A673 (cell line): Measurements from ENCODE around the gene PVR. TPM values are rescaled to one million over a fixed set of nuclear protein-coding genes. Genes with fewer than 3 reads are reported as not detected.

ENCODE experiments used
- BruUV-seq: library from RNA; stranded (reverse); fragments of 400-500 nt; replicated peaks from 2 replicates; lab custom pipeline; 2021; lab: Mats Ljungman, UMichigan
- CTCF ChIA-PET: fragments of 300-600 bp; sonication (Branson Sonifier 250); formaldehyde crosslinking; loops from one replicate; lab custom pipeline; 2022; ENCODE audit warnings: antibody characterized with exemption; lab: Charles Lee
- POLR2A ChIA-PET: fragments of 300-600 bp; sonication (Branson Sonifier 250); formaldehyde crosslinking; loops from one replicate; lab custom pipeline; 2022; ENCODE audit warnings: antibody characterized with exemption; ENCODE audit not compliant: low non-redundant PET; lab: Charles Lee
- DNase-seq: peaks from one replicate; pipeline ENCODE4 v3.0.0-alpha.2; 2015; ENCODE audit warnings: low spot score
- H3K27ac ChIP-seq: fragments of 200-600 bp; sonication (generic); 2 replicates; pipeline ENCODE4 v1.5.1; 2016; ENCODE audit warnings: mixed run types, low read depth, mild to moderate bottlenecking, mixed read lengths, antibody characterized with exemption, low read length; ENCODE audit not compliant: poor library complexity, severe bottlenecking
- H3K27me3 ChIP-seq: fragments of 200-600 bp; sonication (generic); replicated peaks from 2 replicates; pipeline ENCODE4 v1.6.1; 2017; ENCODE audit warnings: mixed run types, low read depth, mild to moderate bottlenecking, mixed read lengths, antibody characterized with exemption, low read length; ENCODE audit not compliant: insufficient read depth, poor library complexity
- H3K36me3 ChIP-seq: fragments of 200-600 bp; sonication (generic); 2 replicates; pipeline ENCODE4 v1.6.1; 2016; ENCODE audit warnings: mixed run types, mild to moderate bottlenecking, mixed read lengths, antibody characterized with exemption, low read length; ENCODE audit not compliant: insufficient read depth, poor library complexity, severe bottlenecking
- H3K4me1 ChIP-seq: fragments of 200-600 bp; sonication (generic); 2 replicates; pipeline ENCODE4 v1.6.1; 2017; ENCODE audit warnings: mixed run types, mild to moderate bottlenecking, mixed read lengths, antibody characterized with exemption, low read length; ENCODE audit not compliant: insufficient read depth, poor library complexity, severe bottlenecking
- H3K4me3 ChIP-seq: fragments of 200-600 bp; sonication (generic); 2 replicates; pipeline ENCODE4 v1.5.1; 2016; ENCODE audit warnings: low read depth, mixed run types, mild to moderate bottlenecking, mixed read lengths, low read length; ENCODE audit not compliant: poor library complexity, severe bottlenecking
- H3K9me3 ChIP-seq: fragments of 200-600 bp; sonication (generic); 2 replicates; pipeline ENCODE4 v1.6.1; 2016; ENCODE audit warnings: mixed run types, low read depth, mild to moderate bottlenecking, mixed read lengths, antibody characterized with exemption, low read length; ENCODE audit not compliant: poor library complexity, severe bottlenecking
- EZH2 ChIP-seq: fragments of 200-600 bp; sonication (generic); IDR thresholded peaks from 2 replicates; pipeline ENCODE4 v1.6.1; 2017; ENCODE audit warnings: borderline replicate concordance, low read depth, mild to moderate bottlenecking, mixed read lengths, antibody characterized with exemption, low read length; ENCODE audit not compliant: poor library complexity, severe bottlenecking
- intact Hi-C: fragments of 100-400 bp; cut with micrococcal nuclease; formaldehyde crosslinking; loops from one replicate; pipeline ENCODE4 v1.10.0; 2022; ENCODE audit not compliant: unreplicated experiment
- total RNA-seq: library from RNA; stranded (reverse); gene quantifications from 2 replicates; pipeline ENCODE4 v1.2.3, GENCODE V29; 2021
- TF ChIP-seq, protein P1 (sequence below): fragments of 300-800, 200-600 bp; sonication (generic); conservative IDR thresholded peaks from 2 replicates; pipeline ENCODE4 v1.5.1; 2017; ENCODE audit warnings: low read depth, mild to moderate bottlenecking, antibody characterized with exemption, low read length, moderate library complexity, mixed read lengths

Gene PVR
- total RNA-seq, 1 experiment from 2014 or later: 29.5 TPM

DNA sequence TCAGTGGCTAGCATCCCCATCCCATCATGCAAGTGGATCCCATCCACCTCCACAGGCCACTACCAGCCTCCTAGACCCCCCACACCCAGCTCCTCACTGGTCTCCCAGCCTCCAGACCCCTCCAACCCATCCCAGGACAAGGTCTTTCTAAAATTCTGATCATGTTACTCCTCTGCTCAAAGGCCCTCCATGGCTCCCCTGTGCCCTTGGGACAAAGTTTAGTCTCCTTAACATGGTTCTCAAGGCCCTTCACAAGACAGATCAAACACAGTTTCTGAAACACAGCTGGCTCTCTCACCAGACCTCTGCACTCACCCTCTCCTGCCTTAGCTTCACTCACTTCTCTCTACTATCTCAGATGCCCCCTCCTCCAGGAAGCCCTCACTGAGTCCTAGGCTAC lies 36.8 kb downstream of the PVR start:
- H3K27me3 ChIP-seq: no peaks in the 10 kb centered on the region
- DNase-seq: no peak
- TF ChIP-seq, protein P1, sequence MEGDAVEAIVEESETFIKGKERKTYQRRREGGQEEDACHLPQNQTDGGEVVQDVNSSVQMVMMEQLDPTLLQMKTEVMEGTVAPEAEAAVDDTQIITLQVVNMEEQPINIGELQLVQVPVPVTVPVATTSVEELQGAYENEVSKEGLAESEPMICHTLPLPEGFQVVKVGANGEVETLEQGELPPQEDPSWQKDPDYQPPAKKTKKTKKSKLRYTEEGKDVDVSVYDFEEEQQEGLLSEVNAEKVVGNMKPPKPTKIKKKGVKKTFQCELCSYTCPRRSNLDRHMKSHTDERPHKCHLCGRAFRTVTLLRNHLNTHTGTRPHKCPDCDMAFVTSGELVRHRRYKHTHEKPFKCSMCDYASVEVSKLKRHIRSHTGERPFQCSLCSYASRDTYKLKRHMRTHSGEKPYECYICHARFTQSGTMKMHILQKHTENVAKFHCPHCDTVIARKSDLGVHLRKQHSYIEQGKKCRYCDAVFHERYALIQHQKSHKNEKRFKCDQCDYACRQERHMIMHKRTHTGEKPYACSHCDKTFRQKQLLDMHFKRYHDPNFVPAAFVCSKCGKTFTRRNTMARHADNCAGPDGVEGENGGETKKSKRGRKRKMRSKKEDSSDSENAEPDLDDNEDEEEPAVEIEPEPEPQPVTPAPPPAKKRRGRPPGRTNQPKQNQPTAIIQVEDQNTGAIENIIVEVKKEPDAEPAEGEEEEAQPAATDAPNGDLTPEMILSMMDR: no peak
- TF ChIP-seq EZH2: no peak
- ChIA-PET POLR2A (no interaction called here), CTCF (no interaction called here)
- H3K9me3 ChIP-seq: no peaks in the 10 kb centered on the region
- H3K27ac ChIP-seq: no peak overlapping the region
- H3K4me3 ChIP-seq: no peak overlapping the region
- H3K4me1 ChIP-seq: peaks cover 7% of the 10 kb centered on the region
- intact Hi-C loops: loop anchor here (10.0 kb wide), 2 partner anchors 164 to 274 kb away; partner anchors contain the start of genes CLPTM1 and NECTIN2
- no peaks in the 10 kb centered on the region for H3K36me3 ChIP-seq
- BruUV-seq: no TSS peak

DNA sequence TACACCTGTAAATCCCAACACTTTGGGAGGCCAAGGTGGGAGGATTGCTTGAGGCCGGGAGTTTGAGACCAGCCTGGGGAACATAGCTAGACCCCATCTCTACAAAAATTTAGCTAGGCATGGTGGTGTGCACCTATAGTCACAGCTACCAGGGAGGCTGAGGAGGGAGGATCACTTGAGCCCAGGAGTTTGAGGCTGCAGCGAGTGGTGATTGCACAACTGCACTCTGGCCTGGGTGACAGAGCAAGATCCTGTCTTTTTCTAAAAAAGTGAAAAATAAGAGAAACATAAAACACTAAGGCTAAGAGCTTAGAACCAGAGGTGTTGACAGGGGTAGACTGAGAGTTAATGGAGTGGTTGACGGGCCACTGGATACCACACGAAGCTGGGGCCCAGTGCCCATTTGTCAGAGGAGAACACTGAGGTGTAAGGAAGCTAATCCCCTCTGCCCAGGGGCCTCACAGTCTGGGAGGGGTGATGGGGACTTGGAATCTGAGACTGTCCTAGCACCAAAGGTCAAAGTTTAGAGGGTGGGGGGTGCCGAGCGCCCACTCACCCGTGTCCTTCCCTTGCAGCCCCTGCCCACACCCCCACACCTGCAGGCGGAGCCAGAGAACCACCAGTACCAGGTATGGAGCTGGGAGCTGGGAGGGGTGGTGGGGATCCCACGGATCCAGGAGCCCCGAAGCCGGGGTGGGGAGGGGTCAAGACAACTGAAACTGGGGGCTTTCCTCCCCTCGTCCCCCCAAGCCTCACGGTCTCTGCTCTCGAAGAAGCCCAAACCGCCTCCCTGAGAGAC lies 38.5 kb downstream of the PVR start:
- BruUV-seq: no TSS peak
- Histone ChIP-seq H3K4me3 (no peak overlapping the region), H3K4me1 (peaks cover 1% of the 10 kb centered on the region), H3K27ac (no peak overlapping the region), H3K9me3 (no peaks in the 10 kb centered on the region), H3K27me3 (no peaks in the 10 kb centered on the region), H3K36me3 (no peaks in the 10 kb centered on the region)
- CTCF ChIA-PET: interaction anchor here (1.1 kb wide), 1 partner anchor 42 kb away, joined by 3 read pairs; no protein-coding TSS in a partner anchor
- POLR2A ChIA-PET: interaction anchor here (0.6 kb wide), 1 partner anchor 126 kb away, joined by 11 read pairs; the partner anchor contains the start of gene BCAM
- intact Hi-C loops: loop anchor here (10.0 kb wide), 2 partner anchors 163 to 273 kb away; partner anchors contain the start of genes CLPTM1 and NECTIN2
- DNase-seq: no peak
- no peak for TF ChIP-seq EZH2

- ChIA-PET CTCF (no interaction called here), POLR2A (no interaction called here)
- intact Hi-C loops: loop anchor here (10.0 kb wide), 2 partner anchors 162 to 272 kb away; partner anchors contain the start of genes CLPTM1 and NECTIN2
- Histone ChIP-seq H3K36me3 (no peaks in the 10 kb centered on the region), H3K27ac (no peak overlapping the region), H3K27me3 (no peaks in the 10 kb centered on the region), H3K4me1 (no peaks in the 10 kb centered on the region), H3K4me3 (no peak overlapping the region), H3K9me3 (no peaks in the 10 kb centered on the region)
- DNase-seq: no peak
- BruUV-seq: no TSS peak
- TF ChIP-seq, protein P1: no peak
- TF ChIP-seq EZH2: no peak
These were observed 39.1 kb downstream of the PVR start for GRCh38 chr19:44682807-44683206.
